Cardiac muscle cell (in vitro differentiated cells and primary cell): Measurements from ENCODE around the gene SLC1A4. TPM values are rescaled to one million over a fixed set of nuclear protein-coding genes. Genes with fewer than 3 reads are reported as not detected.
A peak's percentile ranks its signal among the peaks of the same experiment; 100 is the strongest.

Experiments used
- DNase-seq, 2 donors: peaks; one replicate each; pipeline versions ENCODE4 v3.0.0 to v3.0.0-alpha.2; 2010 to 2017; ENCODE audit warnings: low read depth in 1 of 2, low spot score in 1 of 2
- H3K27ac ChIP-seq: fragments of 200-600 bp; sonication (generic); 2 replicates; pipeline ENCODE4 v1.5.1; 2016
- H3K27me3 ChIP-seq: fragments of 200-600 bp; sonication (generic); 2 replicates; pipeline ENCODE4 v1.6.0; 2016; ENCODE audit warnings: control low read depth
- H3K36me3 ChIP-seq: fragments of 200-600 bp; sonication (generic); 2 replicates; pipeline ENCODE4 v1.5.1; 2016; ENCODE audit warnings: control low read depth
- H3K4me1 ChIP-seq: fragments of 200-600 bp; sonication (generic); 2 replicates; pipeline ENCODE4 v1.8.1; 2017; ENCODE audit warnings: low read depth, mild to moderate bottlenecking, mixed run types
- H3K4me3 ChIP-seq: fragments of 200-600 bp; sonication (generic); 2 replicates; pipeline ENCODE4 v1.5.1; 2016; ENCODE audit warnings: mild to moderate bottlenecking
- H3K9me3 ChIP-seq: fragments of 200-600 bp; sonication (generic); 2 replicates; pipeline ENCODE4 v1.5.1; 2017; ENCODE audit warnings: low read depth, mild to moderate bottlenecking, control low read depth
- CTCF ChIP-seq: IDR thresholded peaks from 2 replicates; pipeline ENCODE4 v1.5.1; 2012; ENCODE audit warnings: low read depth, mild to moderate bottlenecking, low read length
- polyA plus RNA-seq: library from polyadenylated mRNA; unstranded; fragments of >200 nt; fragmentation: Nextera tagmentation; extraction: Ambion mirVana; gene quantifications from 2 replicates; pipeline ENCODE4 v1.2.1, GENCODE V29; 2016
- total RNA-seq: library from RNA; depleted of rRNA; stranded (reverse); fragments of >200 nt; gene quantifications from 2 replicates; pipeline ENCODE4 v1.2.3, GENCODE V29; 2016

Gene SLC1A4
- total and polyA plus RNA-seq, 2 experiments from 2014 or later, result 31.7 to 37.1 TPM

GRCh38 chr2:65024149-65024829 is 35.1 kb downstream of the SLC1A4 start:
- Histone ChIP-seq H3K27ac (no peak overlapping the region), H3K9me3 (no peaks in the 10 kb centered on the region), H3K4me3 (no peak overlapping the region), H3K4me1 (peaks cover 13% of the 10 kb centered on the region), H3K27me3 (no peaks in the 10 kb centered on the region), H3K36me3 (peaks cover 10% of the 10 kb centered on the region)
- TF ChIP-seq CTCF, result no peak
- peak in 1 of 2 donors; percentile 81 for DNase-seq

GRCh38 chr2:65025453-65026123 is 36.4 kb downstream of the SLC1A4 start:
- peaks cover 13% of the 10 kb centered on the region for H3K4me1 ChIP-seq
- no peak for DNase-seq
- no peaks in the 10 kb centered on the region for H3K27me3 ChIP-seq
- peaks cover 6% of the 10 kb centered on the region for H3K36me3 ChIP-seq
- H3K4me3 ChIP-seq, result no peak overlapping the region
- no peak for TF ChIP-seq CTCF
- no peaks in the 10 kb centered on the region for H3K9me3 ChIP-seq
- H3K27ac ChIP-seq, result no peak overlapping the region

- no peak for TF ChIP-seq CTCF
These were observed 37.0 kb downstream of the SLC1A4 start for GRCh38 chr2:65026154-65026553.

GRCh38 chr2:65026704-65027464 is 37.7 kb downstream of the SLC1A4 start:
- Histone ChIP-seq H3K9me3 (no peaks in the 10 kb centered on the region), H3K27me3 (no peaks in the 10 kb centered on the region), H3K4me3 (no peak overlapping the region), H3K27ac (no peak overlapping the region), H3K4me1 (peaks cover 12% of the 10 kb centered on the region), H3K36me3 (no peaks in the 10 kb centered on the region)
- DNase-seq, result no peak
- no peak for TF ChIP-seq CTCF

More at GRCh38 chr2:65026154-65026553, 37.0 kb downstream of the SLC1A4 start:
- Histone ChIP-seq H3K9me3 (no peaks in the 10 kb centered on the region), H3K27me3 (no peaks in the 10 kb centered on the region), H3K4me3 (no peak overlapping the region), H3K36me3 (peaks cover 3% of the 10 kb centered on the region), H3K4me1 (peaks cover 13% of the 10 kb centered on the region), H3K27ac (no peak overlapping the region)
- no peak for DNase-seq

GRCh38 chr2:65027616-65028244 is 38.5 kb downstream of the SLC1A4 start:
- no peak for DNase-seq
- no peaks in the 10 kb centered on the region for H3K27me3 ChIP-seq
- H3K4me3 ChIP-seq, result no peak overlapping the region
- H3K4me1 ChIP-seq, result peaks cover 14% of the 10 kb centered on the region
- no peak overlapping the region for H3K27ac ChIP-seq
- no peaks in the 10 kb centered on the region for H3K9me3 ChIP-seq
- no peaks in the 10 kb centered on the region for H3K36me3 ChIP-seq
- no peak for TF ChIP-seq CTCF
